IgD-negative memory B cell (primary cell): ENCODE results near the gene LRRN4. TPM values are rescaled to one million over a fixed set of nuclear protein-coding genes. Genes with fewer than 3 reads are reported as not detected.

Experiments used
- H3K27ac Mint-ChIP-seq, 3 donors: one replicate each; pipeline ENCODE4 v1.8.0; 2020 to 2022; ENCODE audit warnings: mild to moderate bottlenecking in 3 of 3, mixed read lengths in 3 of 3, moderate library complexity in 1 of 3
- H3K27me3 Mint-ChIP-seq: one replicate; pipeline ENCODE4 v1.8.0; 2021; ENCODE audit warnings: mixed read lengths
- H3K36me3 Mint-ChIP-seq: one replicate; pipeline ENCODE4 v1.8.0; 2020; ENCODE audit warnings: mild to moderate bottlenecking, mixed read lengths
- H3K4me1 Mint-ChIP-seq, 3 donors: one replicate each; pipeline ENCODE4 v1.8.0; 2020 to 2022; ENCODE audit warnings: mixed read lengths in 3 of 3, mild to moderate bottlenecking in 1 of 3
- H3K4me3 Mint-ChIP-seq, 4 donors: one replicate each; pipeline ENCODE4 v1.8.0; 2020 to 2022; ENCODE audit warnings: mild to moderate bottlenecking in 4 of 4, mixed read lengths in 4 of 4, moderate library complexity in 3 of 4
- H3K9me3 Mint-ChIP-seq, 3 donors: one replicate each; pipeline ENCODE4 v1.8.0; 2020 to 2021; ENCODE audit warnings: mixed read lengths in 3 of 3, mild to moderate bottlenecking in 1 of 3
- polyA plus RNA-seq: library from polyadenylated mRNA; unstranded; fragments of 300-500 nt; fragmentation: Illumina TruSeq; gene quantifications from one replicate; pipeline ENCODE4 v1.2.3, GENCODE V29; 2021

Gene LRRN4
- polyA plus RNA-seq = not detected

DNA sequence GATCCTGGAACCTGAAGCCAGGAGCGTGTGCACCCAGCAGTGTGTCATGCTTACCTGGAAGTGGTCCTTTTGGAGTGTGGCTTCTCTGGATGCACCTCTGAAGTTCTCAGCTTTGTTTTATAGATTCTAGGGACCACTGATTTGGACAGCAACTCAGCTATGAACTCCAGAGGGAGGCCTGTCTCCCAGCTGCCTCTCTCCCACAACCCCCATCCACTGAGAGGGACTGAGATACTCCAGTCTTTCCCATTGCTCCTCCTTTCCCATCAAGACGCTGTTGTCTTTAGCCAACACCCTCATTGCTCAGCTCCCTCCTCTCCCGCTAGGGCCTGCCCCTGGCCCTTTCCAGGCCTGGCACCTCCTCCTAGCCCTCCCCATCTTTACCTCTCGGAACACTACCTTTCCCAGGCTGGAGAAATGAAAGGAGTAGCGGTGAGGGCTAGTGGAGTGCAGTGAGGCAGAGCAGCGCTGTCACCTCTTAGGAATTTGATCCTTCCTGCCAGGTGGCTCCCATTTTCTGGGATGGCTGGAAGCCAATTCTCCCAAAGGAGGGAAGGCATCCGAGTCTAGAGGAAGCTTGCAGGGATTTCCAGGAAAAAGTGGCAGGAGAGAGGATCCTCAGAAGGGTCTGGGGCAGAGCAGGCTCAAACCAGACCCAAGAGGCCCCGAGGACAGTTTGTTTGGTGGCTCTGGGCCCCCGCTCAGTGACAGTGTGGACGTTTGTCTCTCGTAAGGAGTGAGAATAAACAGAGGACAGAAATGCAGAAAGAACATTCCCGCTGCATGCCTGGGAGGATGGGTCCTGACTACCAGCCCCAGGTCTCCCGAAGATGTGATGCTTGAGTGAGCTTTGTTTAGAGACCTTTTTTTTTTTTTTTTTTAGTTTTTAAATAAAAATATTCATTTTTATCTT is at the start of gene LRRN4:
Gene LRRN4, minus strand, starts transcription at position 285 of the 913 bp plus-strand sequence. CDS start 1,261 bp downstream, outside the sequence.
- H3K9me3 Mint-ChIP-seq = no peaks in the 10 kb centered on the region
- H3K27me3 Mint-ChIP-seq = peaks cover 27% of the 10 kb centered on the region
- no peak within 1 kb of the TSS for H3K4me3 Mint-ChIP-seq
- H3K36me3 Mint-ChIP-seq = no peaks in the 10 kb centered on the region
- peaks cover 0 to 5% (median 4%) of the 10 kb centered on the region in 3 donors for H3K4me1 Mint-ChIP-seq
- H3K27ac Mint-ChIP-seq = no peak within 1 kb of the TSS

DNA sequence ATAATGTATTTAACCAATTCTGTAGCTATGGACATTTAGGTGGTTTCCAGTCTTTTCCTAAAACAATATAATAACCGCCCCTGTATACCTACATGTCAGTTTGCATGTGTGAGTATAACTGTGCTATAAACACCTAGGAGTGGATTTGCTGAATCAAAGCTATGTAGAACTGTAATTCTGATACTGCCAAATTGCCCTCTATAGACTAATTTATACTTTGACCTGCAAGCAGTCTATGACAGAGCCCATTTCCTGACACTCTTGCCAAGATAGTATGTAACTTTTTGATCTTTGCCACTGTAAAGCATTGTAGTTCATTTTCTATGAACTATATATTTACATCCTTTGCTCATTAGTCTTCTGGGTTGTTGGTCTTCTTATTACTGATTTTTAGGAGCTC is 49.4 kb upstream of the LRRN4 start:
- H3K4me3 Mint-ChIP-seq = peak overlapping the region in 1 of 4 donors; percentile 13

DNA sequence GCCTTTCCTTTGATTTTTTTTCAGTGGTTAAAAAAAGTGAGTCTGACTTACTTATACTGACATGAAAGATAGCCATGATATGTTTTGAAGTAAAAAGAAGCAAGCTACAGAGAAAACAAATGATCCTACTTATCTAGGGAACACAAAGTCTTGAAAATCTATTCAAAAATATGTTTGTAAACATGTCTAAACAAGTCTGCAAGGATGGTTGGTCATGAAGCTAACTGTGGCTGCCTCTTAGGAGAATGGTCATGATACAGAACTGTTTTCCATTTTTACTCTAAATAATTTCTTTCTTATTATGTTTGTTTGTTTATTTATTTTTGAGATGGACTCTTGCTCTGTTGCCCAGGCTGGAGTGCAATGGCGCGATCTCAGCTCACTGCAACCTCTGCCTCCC is 47.5 kb upstream of the LRRN4 start:
- peaks cover 0 to 2% (median 0%) of the 10 kb centered on the region in 3 donors for H3K4me1 Mint-ChIP-seq
- peaks cover 9% of the 10 kb centered on the region for H3K27me3 Mint-ChIP-seq
- H3K36me3 Mint-ChIP-seq = peaks cover 3% of the 10 kb centered on the region
- H3K9me3 Mint-ChIP-seq = no peaks in the 10 kb centered on the region
- no peak overlapping the region for H3K27ac Mint-ChIP-seq
- no peak overlapping the region for H3K4me3 Mint-ChIP-seq

More for the DNA sequence above, 49.4 kb upstream of the LRRN4 start:
- Mint-ChIP-seq H3K9me3 (no peaks in the 10 kb centered on the region), H3K27ac (no peak overlapping the region), H3K4me1 (peaks cover 0 to 2% (median 0%) of the 10 kb centered on the region in 3 donors), H3K36me3 (peaks cover 2% of the 10 kb centered on the region), H3K27me3 (peaks cover 5% of the 10 kb centered on the region)

DNA sequence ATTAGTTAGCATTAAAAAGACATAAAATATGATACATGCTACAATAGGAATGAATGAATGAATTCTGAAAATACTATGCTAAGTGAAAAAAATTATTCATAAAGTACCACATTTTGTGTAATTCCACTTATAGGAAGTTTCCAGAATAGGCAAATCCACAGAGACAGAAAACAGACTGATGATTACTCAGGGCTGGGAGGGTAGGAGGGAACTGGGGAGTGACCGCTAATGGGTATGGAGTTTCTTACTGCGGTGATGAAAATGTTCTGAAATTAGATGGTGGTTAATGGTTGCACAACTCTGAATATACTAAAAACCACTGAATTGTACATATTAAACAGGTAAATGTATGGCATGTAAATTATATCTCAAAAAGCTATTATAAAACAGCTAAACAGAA is 46.4 kb upstream of the LRRN4 start:
- Mint-ChIP-seq H3K4me3 (no peak overlapping the region), H3K36me3 (peaks cover 3% of the 10 kb centered on the region), H3K27me3 (peaks cover 10% of the 10 kb centered on the region), H3K27ac (no peak overlapping the region), H3K9me3 (no peaks in the 10 kb centered on the region), H3K4me1 (peaks cover 0 to 2% (median 0%) of the 10 kb centered on the region in 3 donors)

GRCh38 chr20:6099819-6100218 is 46.0 kb upstream of the LRRN4 start:
- Mint-ChIP-seq H3K27me3 (peaks cover 10% of the 10 kb centered on the region), H3K27ac (no peak overlapping the region), H3K9me3 (no peaks in the 10 kb centered on the region), H3K4me1 (peaks cover 0 to 2% (median 0%) of the 10 kb centered on the region in 3 donors), H3K4me3 (no peak overlapping the region), H3K36me3 (peaks cover 3% of the 10 kb centered on the region)

DNA sequence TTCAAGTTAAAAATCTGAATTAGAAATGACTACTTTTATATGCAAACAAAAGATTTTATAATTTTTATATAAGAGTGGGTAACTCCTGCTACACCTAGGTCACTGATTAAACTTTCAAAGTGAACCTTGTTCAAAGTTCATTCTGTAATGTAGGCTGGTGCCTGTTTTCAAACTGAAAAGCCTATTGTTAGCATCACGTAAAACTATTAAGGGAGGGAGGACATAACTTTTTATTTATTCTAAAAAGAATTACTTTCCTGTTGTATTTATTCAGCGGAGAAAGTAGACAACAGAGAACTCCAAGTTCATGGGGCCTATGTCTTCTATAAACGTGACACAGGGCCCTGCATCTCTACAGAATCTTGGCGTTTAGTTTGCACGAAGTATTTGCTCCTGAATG is 41.5 kb upstream of the LRRN4 start:
- peaks cover 12% of the 10 kb centered on the region for H3K27me3 Mint-ChIP-seq

GRCh38 chr20:6094565-6094964 is 40.7 kb upstream of the LRRN4 start:
- Mint-ChIP-seq H3K4me3 (no peak overlapping the region), H3K27me3 (peaks cover 14% of the 10 kb centered on the region)

More for the DNA sequence above, 41.5 kb upstream of the LRRN4 start:
- no peaks in the 10 kb centered on the region for H3K4me1 Mint-ChIP-seq
- H3K4me3 Mint-ChIP-seq = no peak overlapping the region
- H3K27ac Mint-ChIP-seq = no peak overlapping the region
- no peaks in the 10 kb centered on the region for H3K9me3 Mint-ChIP-seq
- H3K36me3 Mint-ChIP-seq = peaks cover 4% of the 10 kb centered on the region

DNA sequence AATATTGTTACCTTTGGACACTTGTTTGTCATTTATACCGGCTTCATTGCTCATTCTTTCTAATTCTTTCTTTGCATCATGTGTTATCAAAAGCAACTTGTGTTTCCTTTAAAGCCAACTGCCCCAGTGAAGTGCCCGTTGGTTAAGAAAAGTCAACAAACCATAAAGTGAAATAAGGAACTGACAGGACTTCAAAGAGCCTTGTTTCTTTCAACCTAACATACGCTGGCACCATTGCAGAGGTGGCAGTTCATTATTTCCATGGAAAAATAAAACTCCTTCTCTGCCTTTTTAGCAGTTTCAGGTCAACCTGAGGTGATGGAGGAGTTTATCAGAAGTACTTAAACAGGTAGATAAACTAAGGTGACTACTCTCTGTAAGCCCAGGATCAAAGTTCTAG is 40.2 kb upstream of the LRRN4 start:
- H3K27me3 Mint-ChIP-seq = peaks cover 15% of the 10 kb centered on the region
- no peak overlapping the region for H3K27ac Mint-ChIP-seq
- H3K9me3 Mint-ChIP-seq = no peaks in the 10 kb centered on the region
- no peaks in the 10 kb centered on the region for H3K4me1 Mint-ChIP-seq
- H3K36me3 Mint-ChIP-seq = peaks cover 4% of the 10 kb centered on the region
- no peak overlapping the region for H3K4me3 Mint-ChIP-seq

More at GRCh38 chr20:6094565-6094964, 40.7 kb upstream of the LRRN4 start:
- Mint-ChIP-seq H3K4me1 (no peaks in the 10 kb centered on the region), H3K9me3 (no peaks in the 10 kb centered on the region), H3K36me3 (peaks cover 4% of the 10 kb centered on the region), H3K27ac (no peak overlapping the region)

DNA sequence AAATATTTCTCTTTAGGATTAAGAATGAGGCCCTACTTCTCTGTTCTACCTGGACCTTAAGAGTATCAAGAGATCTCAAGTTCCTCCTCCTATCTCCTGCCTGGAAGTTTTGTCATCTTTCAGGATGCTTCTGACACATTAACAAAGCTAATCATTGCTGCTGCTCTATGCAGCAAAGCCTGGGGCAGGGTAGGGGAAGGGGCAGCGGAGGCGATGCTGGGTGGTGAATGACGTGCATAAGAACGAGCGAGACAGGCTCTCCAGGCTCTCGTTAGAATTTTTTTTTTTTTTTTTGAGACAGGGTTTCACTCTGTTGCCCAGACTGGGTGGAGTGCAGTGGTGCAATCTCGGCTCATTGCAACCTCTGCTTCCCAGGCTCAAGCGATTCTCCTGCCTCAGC is 37.8 kb upstream of the LRRN4 start:
- H3K27me3 Mint-ChIP-seq = peaks cover 8% of the 10 kb centered on the region
- H3K27ac Mint-ChIP-seq = no peak overlapping the region
- H3K4me1 Mint-ChIP-seq = no peaks in the 10 kb centered on the region
- H3K4me3 Mint-ChIP-seq = no peak overlapping the region
- peaks cover 4% of the 10 kb centered on the region for H3K36me3 Mint-ChIP-seq
- no peaks in the 10 kb centered on the region for H3K9me3 Mint-ChIP-seq

DNA sequence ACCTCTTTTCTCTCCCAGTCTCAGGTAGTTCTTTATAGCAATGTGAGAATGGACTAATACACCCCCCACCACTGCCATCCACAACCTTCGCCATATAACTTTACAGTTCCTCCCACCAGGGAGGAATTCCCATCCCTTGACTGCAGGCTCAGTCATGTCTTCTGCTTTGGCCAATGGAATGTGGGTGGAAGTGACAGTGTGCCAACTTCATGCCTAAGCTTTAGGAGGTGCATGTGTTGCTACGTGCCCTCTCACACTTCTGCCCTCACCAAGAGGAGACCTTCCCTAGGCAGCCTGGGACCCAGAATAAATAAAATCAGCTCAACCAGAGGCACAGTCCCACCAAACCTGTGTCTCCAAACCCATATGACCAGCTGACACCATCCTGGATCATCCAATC is 33.0 kb upstream of the LRRN4 start:
- Mint-ChIP-seq H3K27ac (no peak overlapping the region), H3K27me3 (peaks cover 3% of the 10 kb centered on the region), H3K4me1 (no peaks in the 10 kb centered on the region), H3K36me3 (peaks cover 2% of the 10 kb centered on the region), H3K9me3 (no peaks in the 10 kb centered on the region), H3K4me3 (no peak overlapping the region)

GRCh38 chr20:6083926-6084325 is 30.1 kb upstream of the LRRN4 start:
- H3K4me1 Mint-ChIP-seq = no peaks in the 10 kb centered on the region
- H3K27ac Mint-ChIP-seq = no peak overlapping the region
- H3K9me3 Mint-ChIP-seq = no peaks in the 10 kb centered on the region
- H3K27me3 Mint-ChIP-seq = no peaks in the 10 kb centered on the region
- no peak overlapping the region for H3K4me3 Mint-ChIP-seq
- no peaks in the 10 kb centered on the region for H3K36me3 Mint-ChIP-seq

DNA sequence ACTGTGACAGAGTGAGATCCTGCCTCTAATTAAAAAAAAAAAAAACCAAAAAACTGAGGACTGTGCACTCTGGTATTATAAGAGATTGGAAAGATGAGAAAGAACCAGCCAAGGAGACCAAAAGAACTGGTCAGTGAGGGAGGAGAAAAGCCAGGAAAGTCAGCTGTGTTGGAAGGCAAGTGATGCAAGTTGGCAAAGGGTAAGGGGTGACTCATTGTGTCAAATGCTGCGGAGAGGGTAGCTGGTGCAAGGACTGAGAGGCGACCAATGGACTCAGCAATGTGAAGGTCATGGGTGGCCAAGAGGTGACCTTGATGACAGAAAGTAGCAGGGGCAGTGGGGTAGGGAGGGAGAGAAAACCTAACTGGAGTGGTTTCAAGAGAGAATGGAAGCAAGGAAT is 27.4 kb upstream of the LRRN4 start:
- no peaks in the 10 kb centered on the region for H3K4me1 Mint-ChIP-seq
- no peaks in the 10 kb centered on the region for H3K9me3 Mint-ChIP-seq
- H3K27me3 Mint-ChIP-seq = no peaks in the 10 kb centered on the region
- no peak overlapping the region for H3K4me3 Mint-ChIP-seq
- H3K27ac Mint-ChIP-seq = peak overlapping the region in 1 of 3 donors; percentile 17
- no peaks in the 10 kb centered on the region for H3K36me3 Mint-ChIP-seq

GRCh38 chr20:6079016-6079415 is 25.2 kb upstream of the LRRN4 start:
- no peaks in the 10 kb centered on the region for H3K9me3 Mint-ChIP-seq
- no peak overlapping the region for H3K27ac Mint-ChIP-seq
- no peaks in the 10 kb centered on the region for H3K36me3 Mint-ChIP-seq
- H3K4me3 Mint-ChIP-seq = no peak overlapping the region
- H3K4me1 Mint-ChIP-seq = peaks cover 0 to 4% (median 0%) of the 10 kb centered on the region in 3 donors
- peaks cover 11% of the 10 kb centered on the region for H3K27me3 Mint-ChIP-seq

DNA sequence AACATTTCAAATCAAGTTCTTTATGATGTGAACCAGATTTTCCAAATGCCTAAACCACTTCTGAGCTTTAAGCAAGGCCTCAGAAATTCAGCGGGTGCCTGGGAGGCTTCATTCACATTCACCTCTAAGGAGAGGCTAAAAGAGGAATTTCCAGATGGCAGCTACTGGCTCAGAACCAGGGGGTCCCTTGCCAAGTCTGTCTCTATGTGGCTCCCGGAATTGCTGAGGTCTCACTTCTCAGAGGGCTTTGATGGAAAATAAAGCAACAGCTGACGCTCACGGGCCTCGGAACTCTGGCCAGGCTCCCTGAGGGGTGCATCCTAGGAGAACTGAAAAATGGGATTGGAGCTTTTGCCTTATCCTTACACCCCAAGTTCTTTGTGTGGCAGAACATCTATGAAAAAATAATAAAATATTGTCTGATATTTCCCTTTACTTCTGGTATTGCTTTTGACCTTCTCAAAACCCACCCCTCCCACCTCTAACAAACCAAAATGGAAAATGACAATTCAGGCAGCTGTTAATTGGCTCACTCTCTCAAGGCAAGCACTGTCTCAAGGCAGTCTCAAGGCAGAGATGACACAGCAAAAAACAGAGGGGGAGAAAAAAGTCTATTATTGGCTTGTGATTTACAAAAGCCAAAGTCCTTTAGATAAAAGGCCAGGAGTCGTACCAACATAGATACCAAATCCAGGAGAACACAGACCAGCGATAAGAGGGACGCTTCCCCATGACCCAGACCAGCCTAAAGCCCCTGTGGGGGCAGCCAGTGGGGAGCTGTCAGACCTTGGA is 21.8 kb upstream of the LRRN4 start:
- no peaks in the 10 kb centered on the region for H3K36me3 Mint-ChIP-seq
- no peaks in the 10 kb centered on the region for H3K9me3 Mint-ChIP-seq
- H3K4me1 Mint-ChIP-seq = peaks cover 0 to 4% (median 0%) of the 10 kb centered on the region in 3 donors
- peaks cover 12% of the 10 kb centered on the region for H3K27me3 Mint-ChIP-seq
- H3K27ac Mint-ChIP-seq = no peak overlapping the region
- no peak overlapping the region for H3K4me3 Mint-ChIP-seq

DNA sequence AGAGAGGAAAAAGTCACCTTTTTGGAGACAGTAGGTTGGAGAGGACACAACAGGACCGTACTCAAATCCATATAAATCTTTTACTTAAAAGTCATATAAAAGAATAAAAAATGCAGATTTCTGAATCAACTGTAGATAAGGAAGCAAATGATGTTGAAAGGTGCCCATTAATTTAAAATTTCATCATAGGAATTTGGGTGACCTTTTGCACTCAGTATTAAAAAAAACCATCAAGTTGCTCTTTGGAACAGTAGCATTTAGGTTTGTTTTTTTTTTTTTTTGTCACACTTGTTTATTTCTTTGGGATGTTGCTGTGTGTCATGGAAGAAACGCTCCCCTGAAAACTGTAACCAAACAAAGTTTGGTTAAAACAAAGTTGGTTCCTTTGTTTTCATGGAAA is 20.9 kb upstream of the LRRN4 start:
- H3K9me3 Mint-ChIP-seq = no peaks in the 10 kb centered on the region
- H3K36me3 Mint-ChIP-seq = no peaks in the 10 kb centered on the region
- no peak overlapping the region for H3K4me3 Mint-ChIP-seq
- H3K27ac Mint-ChIP-seq = no peak overlapping the region
- H3K27me3 Mint-ChIP-seq = peaks cover 12% of the 10 kb centered on the region
- H3K4me1 Mint-ChIP-seq = peaks cover 0 to 4% (median 0%) of the 10 kb centered on the region in 3 donors
